ENCODE data around the gene DMKN.

The DMKN gene

GRCh38 chr19:35460608-35461007, 52.8 kb downstream of the DMKN start:
- no peak for DNase-seq

- DNase-seq, result no peak
Measured at GRCh38 chr19:35459414-35460082, 53.9 kb downstream of the DMKN start.

- peak; percentile 83 for DNase-seq
Measured at GRCh38 chr19:35458731-35459391, 54.6 kb downstream of the DMKN start.

GRCh38 chr19:35458192-35458591, 55.3 kb downstream of the DMKN start:
- no peak for DNase-seq

GRCh38 chr19:35457173-35457572, 56.3 kb downstream of the DMKN start:
- peak; percentile 60 for DNase-seq

GRCh38 chr19:35455616-35456201, 57.7 kb downstream of the DMKN start:
- DNase-seq, result no peak

- no peak for DNase-seq
Measured at GRCh38 chr19:35454663-35455062, 58.8 kb downstream of the DMKN start.

- DNase-seq, result peak; percentile 44
Measured at GRCh38 chr19:35451338-35452096, 61.9 kb downstream of the DMKN start.

- DNase-seq, result no peak
Measured at GRCh38 chr19:35449359-35450043, 63.9 kb downstream of the DMKN start.

- no peak for DNase-seq
Measured at GRCh38 chr19:35447606-35448469, 65.6 kb downstream of the DMKN start, which contains the start of gene FFAR2. TSS of gene FFAR2 (plus strand) at chr19:35448257. CDS start at chr19:35449715, 1,458 bp downstream.
